Measurements from ENCODE around the gene AFAP1.

DNA sequence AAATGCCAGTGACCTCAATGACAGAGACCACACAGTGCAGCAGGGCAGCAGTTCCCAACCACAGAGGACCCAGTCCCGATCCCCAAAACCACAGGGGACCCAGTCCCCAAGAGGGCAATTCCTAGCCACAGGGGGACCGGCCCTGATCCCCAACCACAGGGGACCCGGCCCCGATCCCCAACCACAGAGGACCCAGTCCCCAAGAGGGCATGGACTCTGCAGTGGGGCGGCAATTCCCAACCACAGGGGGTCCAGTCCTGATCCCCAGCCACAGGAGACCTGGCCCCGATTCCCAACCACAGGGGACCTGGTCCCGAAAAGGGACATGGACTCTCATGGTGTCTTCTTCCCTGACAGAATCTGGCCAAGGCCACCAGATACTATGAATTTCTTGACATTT, 136.3 kb downstream of the AFAP1 start:
- no peak for TF ChIP-seq POLR2A (IDR thresholded peaks at IDR 0.05; ENCODE audit: low read depth, low read length)
- TF ChIP-seq POLR2AphosphoS5 (IDR thresholded peaks at IDR 0.05; ENCODE audit: low read depth, low read length), result no peak
- no peak for TF ChIP-seq TAF1 (IDR thresholded peaks at IDR 0.05; ENCODE audit: borderline replicate concordance, low read depth, low read length)
